GM12878 (cell line): ENCODE measurements around the gene MAPK8. TPM values are rescaled to one million over a fixed set of nuclear protein-coding genes. Genes with fewer than 3 reads are reported as not detected.

ENCODE experiments used
- ATAC-seq: fragments of 200-7000 bp; cut with Tn5 transposase; 3 replicates; pipeline ENCODE4 v1.9.1; 2020; ENCODE audit warnings: mild to moderate bottlenecking, moderate library complexity
- BruUV-seq: library from RNA; stranded (reverse); fragments of 400-500 nt; replicated peaks from 2 replicates; lab custom pipeline; 2021; lab: Mats Ljungman, UMichigan
- CTCF ChIA-PET: fragments of 300-600 bp; sonication (Branson Sonifier 250); formaldehyde crosslinking; extraction: SDS; loops from one replicate; lab custom pipeline; 2021; ENCODE audit warnings: inconsistent platforms; lab: Yijun Ruan, JAX
- POLR2A ChIA-PET: fragments of 350-600 bp; formaldehyde crosslinking; extraction: SDS; loops from one replicate; lab custom pipeline; 2021; ENCODE audit warnings: inconsistent platforms; lab: Charles Lee
- RAD21 ChIA-PET: fragments of 300-600 bp; sonication (Branson Sonifier 250); formaldehyde crosslinking; loops from one replicate; lab custom pipeline; 2023; ENCODE audit warnings: antibody characterized with exemption; ENCODE audit not compliant: unreplicated experiment; lab: Charles Lee
- SMC1A ChIA-PET: fragments of 300-600 bp; sonication (Branson Sonifier 250); formaldehyde crosslinking; loops from one replicate; lab custom pipeline; 2023; ENCODE audit not compliant: unreplicated experiment, uncharacterized antibody; lab: Charles Lee
- DNase-seq: peaks from one replicate; pipeline ENCODE4 v3.0.0-alpha.2; 2011; ENCODE audit warnings: low read depth, low spot score
- FAIRE-seq: peaks from 3 replicates; lab custom pipeline; 2011; peaks lifted over from hg19 to GRCh38; lab: Jason Lieb, UNC
- H2AFZ ChIP-seq: 2 replicates; pipeline ENCODE4 v1.6.0; 2011; ENCODE audit warnings: low read depth, low read length, control low read depth; ENCODE audit not compliant: control insufficient read depth
- H3K27ac ChIP-seq: 2 replicates; pipeline ENCODE4 v1.5.1; 2011; ENCODE audit warnings: control low read depth; ENCODE audit not compliant: control insufficient read depth, insufficient read depth
- H3K27me3 ChIP-seq, 2 experiments: replicated peaks in 1 of 2; 2 replicates each; pipeline versions ENCODE4 v1.6.0 to v1.6.1; 2011; ENCODE audit warnings: low read length in 1 of 2; ENCODE audit not compliant: control insufficient read depth in 2 of 2, insufficient read depth in 2 of 2
- H3K36me3 ChIP-seq, 2 experiments: 2 replicates each; pipeline ENCODE4 v1.5.1; 2011; ENCODE audit warnings: low read length in 1 of 2; ENCODE audit not compliant: control insufficient read depth in 2 of 2, insufficient read depth in 2 of 2
- H3K4me1 ChIP-seq: 2 replicates; pipeline ENCODE4 v1.6.1; 2011; ENCODE audit warnings: mild to moderate bottlenecking, low read length, moderate library complexity, mixed read lengths; ENCODE audit not compliant: control insufficient read depth, insufficient read depth
- H3K4me2 ChIP-seq: 2 replicates; pipeline ENCODE4 v1.6.0; 2011; ENCODE audit warnings: control low read depth; ENCODE audit not compliant: control insufficient read depth, insufficient read depth
- H3K4me3 ChIP-seq: fragments of 200-600 bp; sonication (generic); 2 replicates; pipeline ENCODE4 v1.5.1; 2016
- H3K79me2 ChIP-seq: 2 replicates; pipeline ENCODE4 v1.6.0; 2011; ENCODE audit warnings: low read length; ENCODE audit not compliant: control insufficient read depth, insufficient read depth
- H3K9ac ChIP-seq: 2 replicates; pipeline ENCODE4 v1.8.0; 2011; ENCODE audit warnings: low read length, control low read depth, mixed read lengths; ENCODE audit not compliant: control insufficient read depth, insufficient read depth
- H3K9me3 ChIP-seq: replicated peaks from 3 replicates; pipeline ENCODE4 v1.5.1; 2011; ENCODE audit warnings: mild to moderate bottlenecking, low read length; ENCODE audit not compliant: control insufficient read depth, insufficient read depth
- H4K20me1 ChIP-seq: 2 replicates; pipeline ENCODE4 v1.6.0; 2011; ENCODE audit not compliant: control insufficient read depth, insufficient read depth
- BRCA1 ChIP-seq: IDR thresholded peaks from 2 replicates; pipeline ENCODE4 v1.6.1; 2011; ENCODE audit warnings: low read depth, low read length, improper control_type of control experiment
- CREM ChIP-seq: IDR thresholded peaks from 2 replicates; pipeline ENCODE4 v1.6.1; 2014; ENCODE audit warnings: antibody characterized with exemption, low read depth
- EZH2 ChIP-seq: IDR thresholded peaks from 2 replicates; pipeline ENCODE4 v1.6.1; 2012; ENCODE audit warnings: low read depth, mild to moderate bottlenecking, control low read depth, inconsistent platforms, low read length, borderline replicate concordance; ENCODE audit not compliant: control insufficient read depth
- LARP7 ChIP-seq: fragments of 450-650 bp; IDR thresholded peaks from 2 replicates; pipeline ENCODE4 v1.6.1; 2017; ENCODE audit warnings: mild to moderate bottlenecking
- MEF2A ChIP-seq: IDR thresholded peaks from 2 replicates; pipeline ENCODE4 v1.6.1; 2011; ENCODE audit warnings: low read depth, mild to moderate bottlenecking, low read length, moderate library complexity; ENCODE audit not compliant: insufficient read depth
- RCOR1 ChIP-seq: conservative IDR thresholded peaks from 2 replicates; pipeline ENCODE4 v1.6.1; 2012; ENCODE audit warnings: low read depth, low read length, improper control_type of control experiment
- TCF12 ChIP-seq: IDR thresholded peaks from 2 replicates; pipeline ENCODE4 v1.6.1; 2011; ENCODE audit warnings: low read depth, mild to moderate bottlenecking, low read length
- ZBTB11 ChIP-seq: fragments of 450-650 bp; formaldehyde crosslinking; IDR thresholded peaks from 2 replicates; pipeline ENCODE4 v1.5.0; 2022; ENCODE audit warnings: mild to moderate bottlenecking, missing genetic modification characterization
- WGBS: methylation state at CpG from one replicate; pipeline ENCODE4 v1.1.6; 2016; ENCODE audit warnings: low lambda C conversion rate; ENCODE audit not compliant: insufficient replicate concordance, insufficient coverage; ENCODE audit errors: missing lambda C conversion rate; 5-methylcytosine and 5-hydroxymethylcytosine counted together
- in situ Hi-C: fragments of 300-500 bp; cut with MboI; formaldehyde crosslinking; loops from 9 replicates; pipeline ENCODE4 v1.14.3; 2018; ENCODE audit warnings: mixed read lengths
- intact Hi-C: fragments of 100-400 bp; cut with micrococcal nuclease; formaldehyde crosslinking; loops from one replicate; pipeline ENCODE4 v1.14.2; 2022; ENCODE audit not compliant: unreplicated experiment
- polyA plus RNA-seq, 11 experiments: library from polyadenylated mRNA; depleted of rRNA in 4 of 11; unstranded in 6 of 11; stranded (reverse) in 5 of 11; fragments of >200 nt; fragmentation: Nextera tagmentation in 4 of 11; fragmentation: Illumina TruSeq in 1 of 11; extraction: Ambion mirVana in 4 of 11; extraction: Trizol in 1 of 11; gene quantifications; 1 replicate in 1 of 11; 2 replicates in 10 of 11; pipeline versions ENCODE4 v1.2.1 to v1.2.3, GENCODE V29; 2011 to 2016; ENCODE audit warnings: inconsistent platforms in 2 of 11, missing spikeins in 2 of 11, low read depth in 1 of 11
- total RNA-seq, 4 experiments: library from RNA; depleted of rRNA in 3 of 4; stranded (reverse); fragments of >200 nt in 3 of 4; fragmentation: Illumina TruSeq in 1 of 4; extraction: Trizol in 1 of 4; gene quantifications; 2 replicates each; pipeline versions ENCODE4 v1.2.1 to v1.2.3, GENCODE V29; 2013 to 2021
- TF ChIP-seq, protein P1 (sequence below): IDR thresholded peaks from 2 replicates; pipeline ENCODE4 v1.6.1; 2012; ENCODE audit warnings: low read depth, low read length, improper control_type of control experiment

The MAPK8 gene
- total and polyA plus RNA-seq, 10 of the 15 experiments (the other 5 are each of a cell fraction or from before 2014, with no cell fraction given): 3.9 to 102 (median 40.0) TPM

- no TSS peak for BruUV-seq
- no peaks in the 10 kb centered on the region; the same call in 1 of the 2 replicates for H3K79me2 ChIP-seq
- CTCF ChIA-PET: interaction anchor here (0.6 to 3.0 kb wide), 4 partner anchors 8 to 44 kb away, joined by 3 to 20 read pairs (median 6); no protein-coding TSS in a partner anchor
- SMC1A ChIA-PET: interaction anchor here (1.0 to 2.4 kb wide), 4 partner anchors 10 to 46 kb away, joined by 3 to 13 read pairs (median 3); no protein-coding TSS in a partner anchor
- TF ChIP-seq EZH2 (no peak), ZBTB11 (CRISPR knock-in tag) (no peak), BRCA1 (no peak), CREM (no peak), TCF12 (no peak), RCOR1 (no peak), LARP7 (no peak), MEF2A (no peak)
- TF ChIP-seq, protein P1, sequence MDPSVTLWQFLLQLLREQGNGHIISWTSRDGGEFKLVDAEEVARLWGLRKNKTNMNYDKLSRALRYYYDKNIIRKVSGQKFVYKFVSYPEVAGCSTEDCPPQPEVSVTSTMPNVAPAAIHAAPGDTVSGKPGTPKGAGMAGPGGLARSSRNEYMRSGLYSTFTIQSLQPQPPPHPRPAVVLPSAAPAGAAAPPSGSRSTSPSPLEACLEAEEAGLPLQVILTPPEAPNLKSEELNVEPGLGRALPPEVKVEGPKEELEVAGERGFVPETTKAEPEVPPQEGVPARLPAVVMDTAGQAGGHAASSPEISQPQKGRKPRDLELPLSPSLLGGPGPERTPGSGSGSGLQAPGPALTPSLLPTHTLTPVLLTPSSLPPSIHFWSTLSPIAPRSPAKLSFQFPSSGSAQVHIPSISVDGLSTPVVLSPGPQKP: no peak
- peaks cover 9% of the 10 kb centered on the region; the same call in 2 of the 3 replicates for H3K9me3 ChIP-seq
- 87% methylated on average over 6 of the region's 6 CpGs for WGBS
- H3K9ac ChIP-seq: no peak overlapping the region
- H3K4me3 ChIP-seq: no peak overlapping the region
- DNase-seq: no peak
- peaks cover 21% of the 10 kb centered on the region for H3K4me1 ChIP-seq
- no peaks in the 10 kb centered on the region for H4K20me1 ChIP-seq
- H3K36me3 ChIP-seq: peaks cover 0 to 1% of the 10 kb centered on the region in 2 experiments; a peak in 1 of 4 replicates
- no peak overlapping the region for H3K4me2 ChIP-seq
- POLR2A ChIA-PET: no interaction called here
- no peak for FAIRE-seq
- in situ Hi-C loops (no loop called here), intact Hi-C loops (no loop called here)
- RAD21 ChIA-PET: interaction anchor here (0.5 to 1.6 kb wide), 2 partner anchors 24 to 323 kb away, joined by 3 read pairs; no protein-coding TSS in a partner anchor
- no peaks in the 10 kb centered on the region for H3K27me3 ChIP-seq
- no peak overlapping the region for H3K27ac ChIP-seq
- H2AFZ ChIP-seq: no peak overlapping the region
- ATAC-seq: no peak
Observed at GRCh38 chr10:48333856-48334255, 27.4 kb downstream of the MAPK8 start.
